ENCODE measurements around the gene ZNF691.
"Not testable (repeated sequence)": the region's sequence is repeated elsewhere in the genome, so short reads cannot be mapped to it uniquely, and the experiment has no call there.

Gene ZNF691

DNA sequence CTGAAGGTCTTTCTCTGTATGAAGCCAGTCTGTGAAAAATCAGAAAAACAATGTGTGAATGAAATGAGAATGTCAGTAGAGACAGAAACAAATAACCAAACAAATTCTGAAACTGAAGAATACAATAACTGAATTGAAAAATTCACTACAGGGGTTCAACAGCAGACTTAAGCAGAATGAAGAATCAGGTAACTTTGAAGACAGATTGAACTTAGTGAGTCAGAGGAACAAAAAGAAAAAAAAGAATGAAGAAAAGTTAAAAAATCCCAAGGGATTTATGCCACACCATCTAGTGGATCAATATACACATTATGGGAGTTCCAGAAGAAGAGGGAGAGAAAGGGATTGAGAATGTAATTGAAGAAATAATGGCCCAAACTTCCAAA lies 14.6 kb downstream of the ZNF691 start:
- DNase-seq: no peak

DNA sequence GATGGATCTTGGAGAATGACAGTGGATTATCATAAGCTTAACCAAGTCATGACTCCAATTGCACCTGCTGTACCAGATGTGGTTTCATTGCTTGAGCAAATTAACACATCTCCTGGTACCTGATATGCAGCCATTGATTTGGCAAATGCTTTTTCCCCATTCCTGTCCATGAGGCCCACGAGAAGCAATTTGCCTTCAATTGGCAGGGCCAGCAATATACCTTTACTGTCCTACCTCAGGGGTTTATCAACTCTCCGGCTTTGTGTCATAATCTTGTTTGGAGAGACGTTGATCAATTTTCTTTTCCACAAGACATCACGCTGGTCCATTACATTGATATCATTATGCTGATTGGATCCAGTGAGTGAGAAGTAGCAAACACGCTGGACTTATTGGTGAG lies 20.1 kb downstream of the ZNF691 start:
- DNase-seq: no peak

DNA sequence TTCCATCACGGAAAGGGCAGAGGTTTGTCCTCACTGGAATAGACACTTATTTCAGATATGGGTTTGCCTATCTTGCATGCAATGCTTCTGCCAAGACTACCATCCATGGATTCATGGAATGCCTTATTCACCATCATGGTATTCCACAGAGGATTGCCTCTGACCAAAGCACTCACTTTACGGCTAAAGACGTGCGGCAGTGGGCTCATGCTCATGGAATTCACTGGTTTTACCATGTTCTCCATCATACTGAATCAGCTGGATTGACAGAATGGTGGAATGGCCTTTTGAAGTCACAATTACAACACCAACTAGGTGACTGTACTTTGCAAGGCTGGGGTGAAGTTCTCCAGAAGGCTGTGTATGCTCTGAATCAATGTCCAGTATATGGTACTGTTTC lies 22.1 kb downstream of the ZNF691 start:
- not testable (repeated sequence) for DNase-seq

DNA sequence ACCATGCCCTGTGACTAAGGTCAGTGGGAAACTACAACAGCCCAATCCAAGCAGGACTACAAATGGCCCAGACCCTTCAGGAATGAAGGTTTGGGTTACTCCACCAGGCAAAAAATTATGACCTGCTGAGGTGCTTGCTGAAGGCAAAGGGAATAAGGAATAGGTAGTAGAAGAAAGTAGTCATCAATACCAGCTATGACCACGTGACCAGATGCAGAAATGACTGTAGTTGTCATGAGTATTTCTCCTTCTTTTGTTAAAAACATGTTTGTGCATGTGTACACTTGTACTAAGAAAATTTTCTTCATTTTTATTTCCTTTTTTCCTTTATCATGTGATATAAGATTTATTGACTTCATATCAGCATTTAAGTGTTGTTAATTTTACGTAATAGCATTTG lies 22.8 kb downstream of the ZNF691 start:
- DNase-seq: not testable (repeated sequence)

DNA sequence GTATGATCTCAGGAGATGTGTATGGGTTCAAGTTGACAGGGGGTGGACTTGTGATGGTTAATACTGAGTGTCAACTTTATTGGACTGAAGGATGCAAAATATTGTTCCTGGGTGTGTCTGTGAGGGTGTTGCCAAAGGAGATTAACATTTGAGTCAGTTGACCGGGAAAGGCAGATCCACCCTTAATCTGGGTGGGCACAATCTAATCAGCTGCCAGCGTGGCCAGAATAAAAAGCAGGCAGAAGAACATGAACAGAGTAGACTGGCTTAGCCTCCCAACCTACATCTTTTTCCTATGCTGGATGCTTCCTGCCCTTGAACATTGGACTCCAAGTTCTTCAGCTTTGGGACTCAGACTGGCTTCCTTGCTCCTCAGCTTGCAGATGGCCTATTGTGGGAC lies 23.3 kb downstream of the ZNF691 start:
- not testable (repeated sequence) for DNase-seq

DNA sequence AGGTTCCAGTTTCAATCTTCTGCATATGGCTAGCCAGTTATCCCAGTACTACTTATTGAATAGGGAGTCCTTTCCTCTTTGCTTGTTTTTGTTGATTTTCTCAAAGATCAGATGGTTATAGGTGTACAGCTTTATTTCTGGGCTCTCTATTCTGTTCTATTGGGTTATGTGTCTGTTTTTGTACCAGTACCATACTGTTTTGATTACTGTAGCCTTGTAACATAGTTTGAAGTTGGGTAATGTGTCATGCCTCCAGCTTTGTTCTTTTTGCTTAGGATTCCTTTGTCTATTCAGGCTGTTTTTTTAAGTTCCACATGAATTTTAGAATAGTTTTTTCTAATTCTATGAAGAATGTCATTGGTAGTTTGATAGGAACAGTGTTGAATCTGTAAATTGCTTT lies 26.7 kb downstream of the ZNF691 start:
- not testable (repeated sequence) for DNase-seq

DNA sequence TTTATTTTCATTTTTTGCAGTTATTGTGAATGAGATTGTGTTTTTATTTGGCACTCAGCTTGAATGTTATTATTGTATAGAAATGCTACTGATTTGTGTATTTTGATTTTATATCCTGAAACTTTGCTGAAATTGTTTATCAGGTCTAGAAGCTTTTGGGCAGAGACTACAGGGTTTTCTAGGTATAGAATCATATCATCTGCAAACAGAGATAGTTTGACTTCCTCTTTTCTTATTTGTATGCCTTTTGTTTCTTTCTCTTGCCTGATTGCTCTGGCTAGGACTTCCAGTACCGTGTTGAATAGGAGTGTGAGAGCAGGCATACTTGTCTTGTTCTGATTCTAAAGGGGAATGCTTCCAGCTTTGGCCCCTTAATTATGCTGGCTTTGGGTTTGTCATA lies 27.3 kb downstream of the ZNF691 start:
- no peak for DNase-seq

DNA sequence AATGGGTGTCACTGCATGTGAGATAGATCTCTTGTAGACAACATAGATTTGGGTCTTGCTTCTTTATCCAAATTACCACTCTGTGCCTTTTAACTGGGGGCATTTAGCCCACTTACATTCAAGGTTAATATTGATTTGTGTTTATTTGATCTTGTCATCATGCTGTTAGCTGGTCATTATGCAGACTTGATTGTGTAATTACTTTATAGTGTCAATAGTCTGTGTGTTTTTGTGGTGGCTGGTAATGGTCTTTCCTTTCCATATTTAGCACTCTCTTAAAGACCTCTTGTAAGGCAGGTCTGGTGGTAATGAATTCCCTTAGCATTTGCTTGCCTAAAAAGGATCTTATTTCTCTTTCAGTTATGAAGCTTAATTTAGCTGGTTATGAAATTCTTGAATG lies 29.6 kb downstream of the ZNF691 start:
- peak; percentile 24 for DNase-seq

DNA sequence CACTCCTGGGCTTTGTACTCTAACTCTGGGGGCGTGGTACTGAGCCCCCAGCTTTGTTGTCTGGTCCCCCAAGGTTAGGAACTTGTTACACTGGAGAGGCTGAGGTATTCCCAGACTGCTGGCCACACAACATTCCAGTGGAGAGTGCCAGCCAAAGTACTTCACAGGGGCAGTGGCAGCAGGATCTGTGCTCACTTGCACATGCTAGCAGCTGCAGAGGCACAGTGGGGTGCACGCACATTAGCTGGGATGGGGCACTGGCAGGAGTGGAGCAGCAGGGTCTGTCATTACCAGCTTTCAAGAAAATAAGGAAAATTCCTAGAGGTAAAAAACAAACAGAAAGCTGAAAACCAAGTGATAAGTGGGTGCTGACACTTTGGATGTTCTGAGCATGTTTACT lies 31.0 kb downstream of the ZNF691 start:
- no peak for DNase-seq

DNA sequence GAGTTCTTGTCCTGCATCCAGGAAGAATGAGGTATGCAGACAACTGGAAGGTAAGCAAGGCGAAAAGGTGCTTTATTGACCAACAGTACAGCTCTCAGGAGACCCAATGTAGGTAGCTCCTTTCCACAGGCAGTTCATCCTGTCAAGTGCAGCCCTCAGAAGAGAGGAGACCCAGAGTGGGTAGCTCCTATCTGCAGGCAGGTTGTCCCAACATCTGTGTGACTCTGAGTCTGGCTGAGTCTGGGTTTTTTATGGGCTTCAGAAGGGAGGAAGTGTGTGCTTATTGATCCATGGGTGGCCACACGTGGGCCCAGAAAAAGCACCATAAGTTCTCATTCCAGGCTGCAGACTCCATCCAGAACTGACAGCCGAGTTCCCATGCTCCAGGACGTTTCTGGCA lies 34.0 kb downstream of the ZNF691 start:
- no peak for DNase-seq

DNA sequence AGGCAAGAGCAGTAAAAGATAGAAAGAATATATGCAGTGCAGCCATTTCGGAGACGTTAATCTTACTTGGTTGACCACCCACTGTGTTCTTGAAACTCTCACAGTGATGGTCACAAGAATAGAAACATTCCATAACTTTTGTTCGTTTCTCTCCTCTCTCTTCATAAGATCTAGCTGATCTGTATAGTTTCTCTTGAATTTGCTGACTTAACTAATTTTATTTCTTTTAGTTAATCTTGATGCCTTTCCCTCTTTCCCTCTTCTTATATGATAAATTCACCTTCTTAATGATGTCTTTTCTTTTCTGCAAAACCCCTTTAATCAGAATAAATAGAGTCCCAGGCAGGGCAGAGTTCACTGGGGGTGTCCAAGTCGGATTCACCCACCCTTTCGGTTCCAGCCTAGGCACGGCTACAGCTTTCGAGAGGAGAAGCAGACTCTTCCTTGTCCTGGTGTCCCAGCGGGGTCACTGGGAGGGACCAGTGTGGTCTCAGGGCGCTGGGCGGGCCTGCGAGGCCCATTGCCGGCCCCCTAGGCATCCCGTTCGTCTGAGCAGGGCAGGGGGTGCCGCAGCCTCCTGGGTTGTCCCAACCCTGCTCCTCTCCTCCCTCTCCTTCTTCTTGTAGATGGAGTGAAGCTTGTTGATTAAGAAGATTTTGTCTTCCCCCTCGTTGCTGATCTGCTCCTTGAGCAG lies 39.8 kb downstream of the ZNF691 start:
- DNase-seq: no peak

DNA sequence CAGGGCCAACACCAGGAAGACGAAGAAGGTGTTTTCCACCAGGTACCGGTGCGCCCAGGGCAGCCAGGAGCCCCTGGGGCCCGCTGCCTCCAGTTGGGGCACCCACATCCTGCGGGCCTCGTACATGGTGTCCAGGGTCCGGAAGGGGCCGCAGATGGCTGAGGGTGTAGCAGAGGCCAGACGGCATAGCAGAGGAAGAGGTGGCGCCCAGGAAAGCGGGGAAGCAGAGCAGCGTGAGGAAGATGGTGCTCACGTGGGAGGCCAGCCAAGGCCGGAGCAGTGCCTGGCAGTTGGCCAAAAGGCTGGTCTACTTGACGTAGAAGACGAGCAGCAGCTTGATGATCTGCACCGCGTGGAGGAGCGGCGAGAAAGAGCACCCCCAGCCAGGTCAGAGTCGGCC lies 40.4 kb downstream of the ZNF691 start:
- no peak for DNase-seq

DNA sequence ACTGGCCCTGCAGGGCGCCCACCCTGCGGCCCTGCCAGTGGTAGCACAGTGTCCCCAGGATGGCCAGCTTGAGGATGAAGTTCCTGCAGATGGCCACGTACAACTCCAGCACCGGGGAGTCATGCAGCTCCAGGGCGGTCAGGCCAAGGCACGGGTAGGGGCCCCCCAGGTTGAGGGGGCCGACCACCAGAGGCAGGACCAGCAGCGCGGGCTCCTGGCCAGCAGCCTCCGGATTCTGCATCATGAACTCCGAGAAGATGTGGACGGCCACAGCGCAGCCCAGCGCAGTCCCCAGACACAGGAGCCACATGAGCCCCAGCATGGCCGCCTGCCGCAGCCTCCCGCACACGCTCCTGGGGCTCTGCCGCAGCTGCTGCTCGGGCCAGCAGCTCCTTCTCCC lies 41.0 kb downstream of the ZNF691 start:
- no peak for DNase-seq

DNA sequence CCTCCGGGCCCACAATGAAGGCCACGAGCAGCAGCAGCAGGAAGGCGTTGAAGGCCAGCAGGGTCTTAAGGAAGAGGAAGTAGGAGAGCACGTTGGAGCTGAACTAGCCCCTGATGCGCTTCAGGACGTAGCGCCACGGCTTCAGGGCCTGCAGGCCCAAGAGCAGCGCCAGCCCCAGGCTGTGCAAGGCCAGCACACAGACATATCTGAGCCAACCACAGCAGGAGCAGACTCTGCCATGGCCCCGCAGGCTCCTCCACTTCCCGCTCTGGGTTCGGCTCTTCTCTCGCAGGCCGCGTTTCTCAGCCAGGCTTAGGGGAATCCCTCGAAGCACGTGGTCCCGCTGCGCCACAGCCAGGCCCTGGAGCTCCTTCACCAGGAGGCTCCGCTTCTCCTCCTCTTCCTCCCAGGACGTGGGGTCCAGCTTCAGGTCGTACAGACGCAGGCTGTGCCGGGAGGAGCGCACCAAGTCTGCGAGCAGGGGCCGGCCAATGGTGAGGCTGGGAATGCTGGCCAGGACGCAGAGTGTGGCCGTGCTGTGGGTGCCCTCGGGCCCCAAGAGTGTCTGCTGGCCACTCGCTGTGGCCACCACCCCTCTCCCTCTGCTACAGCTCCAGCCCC lies 41.7 kb downstream of the ZNF691 start:
- no peak for DNase-seq

DNA sequence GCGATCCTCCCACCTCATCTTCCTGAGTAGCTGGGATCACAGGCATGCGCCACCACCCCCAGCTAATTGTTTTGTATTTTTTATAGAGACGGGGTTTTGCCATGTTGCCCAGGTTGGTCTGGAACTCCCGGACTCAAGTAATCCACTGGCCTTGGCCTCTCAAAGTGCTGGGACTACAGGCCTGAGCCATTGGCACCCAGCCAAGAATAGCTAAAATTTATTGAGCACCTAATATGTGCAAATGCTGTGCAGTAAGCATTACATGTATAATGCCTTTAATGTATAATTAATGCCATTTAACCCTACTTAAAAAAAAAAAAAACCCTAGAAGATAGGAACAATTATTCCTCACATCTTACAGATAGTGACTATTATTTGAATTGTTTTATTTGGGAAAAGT lies 42.9 kb downstream of the ZNF691 start:
- no peak for DNase-seq

DNA sequence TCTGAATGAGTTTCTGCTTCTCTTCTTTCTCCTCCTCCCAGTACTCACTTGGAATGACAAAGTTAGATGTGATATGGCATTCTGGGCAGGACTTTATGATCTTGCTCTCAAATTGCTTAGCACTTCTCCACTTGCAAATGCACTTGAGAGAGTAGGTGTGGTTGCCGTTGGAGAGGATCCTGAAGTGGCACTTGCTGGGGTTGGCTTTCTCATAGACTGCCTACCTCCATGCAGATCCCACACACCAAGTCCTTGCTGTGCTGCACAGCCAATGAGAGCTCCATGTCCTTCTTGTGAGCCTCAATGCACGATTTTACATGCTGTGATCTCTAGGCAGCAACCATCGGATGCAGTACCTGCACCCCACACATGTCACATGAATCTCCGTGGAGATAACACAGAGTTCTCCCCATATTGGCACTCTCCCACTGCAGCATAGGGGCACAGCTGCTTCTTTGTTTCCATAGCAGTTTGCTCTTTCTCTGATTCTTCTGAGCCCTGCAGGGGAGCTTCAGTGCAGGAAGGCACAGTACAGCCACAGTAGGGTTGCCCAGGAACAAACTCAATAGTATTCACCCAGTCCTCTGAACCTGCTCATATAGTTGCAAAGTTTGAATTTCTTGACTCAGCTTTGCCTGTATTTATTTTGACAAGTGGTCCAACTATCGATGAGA lies 45.2 kb downstream of the ZNF691 start:
- no peak for DNase-seq

DNA sequence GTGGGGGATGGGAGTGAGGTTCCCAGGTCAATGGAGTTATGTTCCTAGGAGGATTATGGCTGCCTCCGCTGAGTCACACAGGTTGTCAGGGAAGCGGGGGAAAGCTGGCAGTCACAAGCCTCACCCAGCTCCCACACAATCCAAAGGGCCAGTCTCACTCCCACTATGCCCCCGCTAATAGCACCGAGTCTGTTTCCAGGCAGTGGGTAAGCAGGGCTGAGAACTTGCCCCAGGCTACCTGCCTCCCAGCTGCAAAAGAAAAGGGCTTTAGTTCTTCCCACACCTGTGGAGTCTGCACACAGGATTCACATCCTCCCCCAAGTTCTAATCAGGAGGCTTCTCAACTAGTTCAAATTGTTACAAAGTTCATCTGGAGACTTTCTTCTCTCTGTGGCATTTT lies 53.5 kb downstream of the ZNF691 start:
- DNase-seq: not testable (repeated sequence)

All from NCI-H1092 (cell line).